ENCODE results near the gene TP53TG5.

Gene TP53TG5

DNA sequence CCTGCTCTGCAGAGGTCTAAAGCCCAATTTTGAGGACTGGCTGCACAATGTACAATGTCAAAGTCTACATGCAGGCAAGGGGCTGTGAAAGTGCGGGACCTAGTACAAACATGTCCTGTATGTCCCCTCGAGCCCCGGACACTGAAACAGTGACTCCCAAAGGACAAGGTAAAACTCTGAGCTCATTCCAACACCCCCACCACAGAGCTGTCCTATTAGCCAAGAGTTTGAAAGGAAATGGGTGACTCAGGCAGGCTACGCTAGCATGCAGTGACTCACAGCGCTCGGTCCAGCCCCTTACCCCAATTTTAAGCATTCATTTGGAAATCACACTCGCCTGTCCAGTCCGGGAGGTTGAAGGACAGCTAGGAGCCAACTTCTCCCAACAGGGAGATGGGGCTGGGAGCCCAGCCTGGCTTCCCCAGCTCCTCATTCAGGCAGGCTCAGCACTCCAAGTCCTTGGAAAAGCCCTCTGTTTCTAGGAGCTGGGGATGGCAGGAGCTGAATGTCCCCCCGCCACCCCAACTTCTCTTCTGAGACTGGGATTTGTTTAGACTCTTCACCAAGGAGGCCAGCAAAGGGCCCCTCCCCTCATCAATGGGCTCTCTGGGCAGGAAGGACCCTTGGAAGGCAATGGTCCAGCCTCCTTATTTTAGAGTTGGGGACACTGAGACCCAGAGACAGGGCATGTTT lies 33.8 kb downstream of the TP53TG5 start:
- no peak for DNase-seq

DNA sequence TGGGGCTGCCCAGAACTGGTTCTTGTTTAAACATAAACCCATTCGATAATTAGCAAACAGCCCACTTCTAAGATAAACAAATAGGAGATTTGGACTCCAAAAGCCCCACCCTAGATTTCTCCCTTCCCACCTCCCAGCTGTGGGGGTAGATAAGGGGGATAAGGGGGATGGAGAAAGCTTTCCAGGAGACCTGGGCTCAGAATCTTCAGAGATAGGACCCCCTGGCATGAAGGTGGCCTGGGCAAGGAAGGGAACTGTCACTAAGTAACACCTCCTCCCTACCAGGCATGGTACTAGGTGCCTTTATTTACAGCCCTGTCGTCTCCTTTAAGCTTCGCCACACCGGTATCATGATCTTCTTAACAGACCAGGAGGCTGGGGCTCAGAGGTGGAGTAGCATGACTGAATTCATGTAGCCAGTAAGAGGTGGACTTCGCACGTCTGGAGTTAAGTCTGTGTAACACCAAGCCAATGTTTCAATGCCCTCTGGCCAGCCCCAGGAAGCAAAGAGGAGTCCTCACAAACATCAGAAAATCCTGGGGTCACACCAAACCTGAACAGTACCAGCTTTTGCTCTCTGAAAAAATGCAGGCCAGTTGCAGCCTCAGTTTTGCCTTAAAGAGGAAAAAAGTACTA lies 34.5 kb downstream of the TP53TG5 start:
- no peak for DNase-seq

DNA sequence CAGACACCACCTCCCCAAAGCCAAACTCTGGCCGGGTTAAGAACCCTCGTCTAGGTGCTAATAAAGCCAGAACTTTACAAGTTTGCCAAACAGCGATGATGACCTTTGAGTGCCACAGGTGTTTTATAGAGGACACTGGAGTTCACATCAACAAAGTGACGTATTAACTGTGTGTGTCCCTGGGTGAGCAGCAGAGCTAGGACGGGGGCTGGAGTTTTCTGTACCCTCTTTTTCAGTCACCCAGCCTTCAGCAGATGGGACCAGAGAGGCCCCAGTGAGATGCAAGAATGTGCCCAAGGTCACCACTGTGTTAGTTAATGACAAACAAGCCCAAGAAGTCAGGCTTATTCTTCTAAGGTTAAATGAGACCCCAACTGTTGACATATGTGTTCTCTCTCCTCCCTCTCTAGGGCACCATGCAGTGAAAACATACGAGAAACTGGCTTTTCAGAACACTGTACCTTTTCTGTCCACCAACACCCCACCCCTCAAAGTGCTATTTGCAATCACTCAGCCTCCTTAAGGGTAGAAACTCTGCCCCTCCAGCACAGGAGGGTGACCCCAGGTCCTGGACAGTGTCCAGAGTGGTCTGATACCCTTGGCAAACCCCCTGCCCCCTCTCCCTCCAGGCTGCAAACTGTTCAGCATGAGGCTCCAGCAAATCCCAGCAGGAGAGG lies 35.1 kb downstream of the TP53TG5 start:
- no peak for DNase-seq

DNA sequence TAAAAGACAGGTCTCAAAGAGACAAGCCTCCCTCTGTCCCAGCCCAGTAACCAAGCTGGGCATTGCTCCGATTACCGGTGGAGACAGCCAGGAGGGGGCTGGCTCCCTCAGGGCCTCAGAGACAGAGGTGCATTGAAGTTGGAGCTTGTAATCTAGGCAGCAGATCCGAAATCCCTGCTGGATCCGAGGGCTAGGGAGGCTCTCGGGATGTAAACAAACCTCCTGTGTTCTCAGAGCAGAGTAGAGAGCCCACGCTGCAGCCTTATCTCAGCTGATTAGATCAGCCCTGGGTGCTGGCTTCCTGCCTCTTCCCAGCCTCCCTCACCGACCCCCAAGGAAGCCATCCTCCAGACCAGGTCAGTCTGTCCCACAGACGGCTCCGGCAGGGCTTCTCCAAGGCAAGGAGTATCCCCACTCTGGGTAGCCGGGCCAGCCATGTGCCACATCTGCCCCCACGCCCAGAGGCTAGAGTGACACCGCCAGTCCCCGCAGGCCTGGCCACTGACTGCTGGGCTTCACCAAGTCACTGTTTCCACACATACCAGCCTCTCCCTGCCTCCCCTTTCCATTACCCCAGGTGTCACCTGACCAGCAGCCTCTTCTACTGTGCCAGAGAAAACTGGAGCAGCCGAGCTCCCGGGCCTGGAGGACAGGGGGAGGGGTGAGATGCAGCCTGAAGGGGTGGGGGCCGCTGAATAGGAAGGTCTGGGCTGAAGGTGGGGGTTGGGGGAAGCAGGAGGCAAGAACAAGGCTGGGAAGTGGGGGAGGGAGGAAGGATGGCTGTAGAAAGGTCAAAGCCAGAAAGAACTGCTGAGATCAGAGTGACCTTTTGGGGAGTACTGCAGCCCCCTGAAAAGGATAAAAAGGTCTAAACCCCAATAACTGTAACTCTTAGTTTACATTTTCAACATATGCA lies 35.9 kb downstream of the TP53TG5 start:
- DNase-seq = no peak

DNA sequence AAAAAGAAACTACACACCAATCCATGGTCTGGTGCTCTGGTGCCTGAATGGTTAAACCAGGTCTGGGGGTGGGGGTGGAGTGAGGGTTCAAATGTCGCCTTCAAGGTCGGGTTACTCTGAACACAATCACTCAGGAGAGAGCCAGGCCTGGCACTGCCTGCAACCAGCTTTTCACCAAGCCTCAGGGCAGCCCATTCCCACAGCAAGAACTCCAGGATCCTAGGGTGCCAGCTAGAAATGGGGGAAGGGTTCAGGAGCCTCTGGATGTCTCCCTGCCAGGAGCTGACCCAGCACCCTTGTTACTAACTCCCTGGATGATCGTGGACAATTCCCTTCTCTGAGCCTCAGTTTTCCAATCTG lies 36.6 kb downstream of the TP53TG5 start:
- no peak for DNase-seq

DNA sequence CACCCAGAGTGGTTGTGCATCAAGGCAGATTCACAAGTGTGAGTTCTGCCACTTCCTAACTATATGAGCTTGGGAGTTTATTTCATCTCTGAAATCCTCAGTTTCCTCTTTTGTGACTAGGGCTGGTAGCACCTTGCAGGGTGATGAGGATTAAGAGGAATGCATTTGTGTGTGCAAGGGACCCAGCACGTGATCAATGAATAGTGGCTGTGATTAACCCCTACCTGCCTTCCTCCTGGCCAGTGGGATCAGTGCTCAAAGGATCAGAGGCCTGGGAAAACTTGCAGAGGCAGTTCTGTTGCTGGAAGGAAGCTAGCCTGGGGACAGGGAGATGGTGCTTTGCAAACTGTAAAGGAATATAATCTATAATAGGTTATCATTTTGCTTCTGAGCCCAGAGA lies 37.2 kb downstream of the TP53TG5 start:
- DNase-seq = no peak

DNA sequence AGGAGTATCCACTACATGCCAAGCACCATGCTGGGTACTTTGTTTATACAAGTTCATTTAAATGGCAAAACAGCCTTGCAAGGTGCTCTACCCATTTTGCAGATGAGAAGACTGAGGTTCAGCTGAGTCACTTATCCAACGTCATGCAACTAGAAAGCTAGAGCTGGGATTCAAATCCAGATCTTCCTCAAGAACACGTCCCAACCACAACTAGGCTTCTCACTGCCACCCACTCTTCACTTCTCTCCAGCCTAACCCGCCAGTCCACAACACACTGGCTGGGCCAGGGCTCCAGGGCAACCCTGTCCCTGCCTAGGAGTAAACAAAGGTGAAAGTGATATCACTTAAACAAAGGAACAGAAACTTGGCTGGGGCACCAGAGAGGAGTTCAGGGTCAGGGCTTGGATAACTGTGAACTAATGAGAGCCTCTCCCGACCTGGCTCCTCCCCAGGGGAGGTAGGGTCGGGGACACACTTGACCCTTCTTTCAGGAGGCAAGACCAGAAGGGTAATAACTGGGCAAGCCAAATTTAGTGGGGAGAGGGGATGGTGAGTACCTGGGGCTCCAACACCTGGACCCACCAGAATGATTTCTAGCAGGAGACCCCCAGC lies 37.8 kb downstream of the TP53TG5 start:
- no peak for DNase-seq

DNA sequence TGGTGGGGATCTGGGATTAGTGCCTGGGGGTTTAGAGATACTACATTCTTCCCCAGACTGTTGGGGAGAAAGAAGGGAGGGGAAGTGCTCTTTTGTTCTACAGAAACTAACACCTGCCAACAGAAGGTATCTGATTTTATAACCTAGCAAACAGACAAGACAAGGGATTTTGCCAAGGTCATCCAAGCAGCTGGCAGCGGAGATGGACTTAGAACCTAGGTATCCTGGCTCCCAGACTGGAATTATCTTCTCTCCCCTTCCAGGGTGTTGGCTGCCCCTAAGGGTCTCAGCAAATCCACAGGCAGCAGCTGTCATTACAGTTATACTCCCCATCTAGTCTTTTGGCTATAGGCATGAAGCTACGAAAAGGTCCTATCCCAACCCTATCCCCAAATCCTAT lies 38.3 kb downstream of the TP53TG5 start:
- DNase-seq = no peak

DNA sequence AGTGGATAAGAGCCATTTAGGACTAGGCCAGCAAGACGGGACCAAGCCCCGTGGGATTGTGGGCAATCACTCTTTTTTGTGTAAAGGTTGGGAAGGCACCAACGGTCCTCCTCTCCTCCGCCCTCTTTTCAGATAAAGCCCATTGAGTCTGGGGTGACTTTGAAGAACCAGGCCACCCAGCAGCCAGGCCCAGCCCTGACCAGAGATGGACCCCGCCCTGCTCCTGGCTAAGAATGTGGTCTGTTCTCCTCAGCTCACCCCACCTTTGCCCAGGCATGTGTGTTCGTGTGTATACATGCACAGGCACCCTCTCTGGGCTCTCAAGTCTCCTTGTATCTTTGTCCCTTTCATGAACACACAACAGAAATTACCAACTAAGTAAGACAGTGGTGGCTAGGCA lies 39.0 kb downstream of the TP53TG5 start:
- no peak for DNase-seq

DNA sequence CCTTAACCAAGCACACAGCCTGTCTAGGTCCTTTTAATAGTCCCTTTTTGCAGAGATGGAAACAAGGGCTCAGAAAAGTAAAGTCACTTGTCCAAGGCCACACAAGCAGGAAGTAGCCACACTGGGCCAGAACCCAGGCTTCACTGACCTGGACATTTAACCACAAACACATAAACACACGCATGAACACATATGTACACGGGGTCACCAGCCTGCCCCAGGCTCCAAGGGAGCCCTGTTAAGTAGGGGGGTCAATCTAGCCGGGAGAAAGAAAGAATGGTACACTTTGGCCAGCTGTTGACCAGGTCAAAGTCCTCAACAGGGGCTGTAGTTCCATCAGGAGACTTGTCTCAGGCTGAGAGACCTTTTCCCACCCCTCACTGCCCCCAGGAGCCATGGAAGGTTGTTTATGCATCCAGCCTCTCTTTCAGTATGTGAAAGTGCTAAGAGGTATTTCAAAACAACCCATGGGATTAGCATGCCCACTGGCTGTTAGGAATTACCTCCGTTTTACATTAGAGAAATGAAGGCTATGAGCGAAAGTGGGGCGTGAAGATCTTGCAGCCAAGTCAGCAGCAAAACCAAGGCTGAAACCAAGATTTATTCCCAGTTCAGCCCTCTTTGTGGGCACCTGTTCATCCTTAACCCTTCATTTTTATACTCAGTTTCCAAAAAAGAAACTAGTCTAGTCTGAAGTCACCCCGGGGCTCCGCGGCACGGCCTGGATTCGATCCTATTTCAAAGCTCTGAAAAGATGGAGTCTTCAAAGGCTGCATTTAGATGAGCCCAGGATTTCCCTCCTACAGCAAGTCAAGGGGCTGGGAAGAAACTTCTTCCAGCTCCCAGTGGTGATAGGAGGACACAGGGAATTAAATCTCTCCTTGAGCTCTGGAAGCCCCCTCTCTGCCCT lies 39.7 kb downstream of the TP53TG5 start:
- no peak for DNase-seq

DNA sequence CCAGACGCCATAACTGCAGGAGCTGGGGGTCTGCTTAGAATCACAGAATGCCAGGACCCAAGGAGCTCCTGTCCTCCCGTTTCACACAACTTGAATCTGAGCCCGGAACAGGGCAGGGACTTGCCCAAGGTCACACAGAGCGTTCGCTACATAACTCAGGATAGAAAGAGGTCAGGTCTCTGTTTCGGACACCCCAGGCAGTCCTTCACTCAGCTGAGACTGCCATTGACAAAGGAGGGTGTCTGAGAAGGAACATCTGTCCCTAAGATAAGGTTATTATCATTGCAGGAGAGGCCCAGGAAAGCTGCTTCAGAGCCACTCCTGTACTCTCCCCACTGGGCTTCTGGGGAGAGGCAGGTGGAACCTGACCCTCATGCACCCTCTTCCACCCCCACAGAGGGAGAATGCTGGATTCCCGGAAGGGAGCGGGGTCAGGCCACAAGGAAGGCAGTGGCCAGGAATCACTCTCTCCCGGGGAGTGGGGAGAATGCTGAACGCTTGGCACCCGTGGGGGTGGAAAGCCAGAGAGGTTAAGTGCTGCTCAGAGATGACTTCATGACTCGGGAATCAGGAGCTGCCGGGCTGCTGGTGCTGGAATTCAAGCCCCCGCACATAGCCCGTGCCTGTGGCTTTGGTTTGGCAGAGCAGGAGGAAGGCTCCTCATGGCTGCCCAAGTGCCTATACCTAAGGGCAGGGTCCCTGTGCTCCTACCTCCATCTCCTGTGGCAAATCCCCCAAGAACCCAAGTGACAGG lies 40.6 kb downstream of the TP53TG5 start:
- no peak for DNase-seq

DNA sequence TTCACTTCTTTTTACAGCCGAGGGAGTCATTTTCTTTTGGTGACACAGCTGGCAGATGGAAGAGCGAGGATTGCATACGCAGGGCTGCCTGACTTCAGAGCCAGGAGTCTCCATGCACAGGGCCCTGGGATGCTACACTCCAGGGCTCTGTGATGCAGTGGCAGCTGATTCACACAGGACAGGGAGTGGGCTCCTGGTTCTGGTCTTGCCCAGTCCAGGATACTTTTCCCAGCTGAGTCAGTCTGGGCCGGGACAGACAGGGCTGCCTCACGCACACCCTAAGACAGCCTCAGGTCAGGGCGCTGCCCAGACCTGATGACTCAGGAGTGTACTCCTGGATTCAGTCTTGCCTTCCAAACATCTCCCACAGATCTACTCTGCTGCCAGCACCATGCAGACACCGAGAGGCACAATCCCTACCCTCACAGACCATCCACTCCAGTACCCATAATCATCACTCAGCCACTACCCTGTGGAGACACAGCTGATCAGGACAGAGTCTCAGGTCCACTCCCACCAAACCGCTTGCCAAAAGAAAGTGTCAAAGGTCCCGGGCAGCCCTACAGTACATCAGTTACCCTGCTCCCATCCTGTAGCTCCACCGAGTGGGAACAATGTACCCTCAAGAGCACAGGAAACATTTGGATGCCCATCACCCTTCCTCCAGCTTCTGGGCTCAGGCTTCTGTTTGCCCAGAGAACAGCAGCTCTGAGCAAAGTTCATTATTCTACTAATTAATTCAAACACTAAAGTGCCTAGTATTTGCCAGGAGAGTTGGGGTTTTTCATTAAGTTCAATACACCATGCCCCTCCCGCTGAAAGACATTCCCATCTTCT lies 41.4 kb downstream of the TP53TG5 start:
- DNase-seq = no peak

DNA sequence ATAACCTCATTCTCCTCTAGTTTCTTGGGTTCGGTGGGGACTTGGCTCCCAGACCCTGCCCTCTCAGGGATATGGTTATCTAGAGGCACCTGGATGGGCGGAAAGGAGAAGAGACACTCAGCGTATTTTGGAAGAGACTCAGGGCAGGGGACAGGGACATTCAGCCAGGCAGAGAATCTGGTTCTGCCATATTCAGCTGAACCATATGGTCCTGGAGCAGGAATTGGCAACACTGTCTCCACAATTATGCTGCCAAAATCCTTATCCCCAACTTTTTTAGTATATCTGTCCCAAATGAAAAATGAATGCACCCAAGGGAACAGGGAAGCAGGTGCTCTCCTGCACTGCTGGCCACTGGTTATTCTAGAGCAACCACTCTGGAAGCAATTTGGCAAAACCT lies 47.6 kb downstream of the TP53TG5 start:
- DNase-seq = no peak

DNA sequence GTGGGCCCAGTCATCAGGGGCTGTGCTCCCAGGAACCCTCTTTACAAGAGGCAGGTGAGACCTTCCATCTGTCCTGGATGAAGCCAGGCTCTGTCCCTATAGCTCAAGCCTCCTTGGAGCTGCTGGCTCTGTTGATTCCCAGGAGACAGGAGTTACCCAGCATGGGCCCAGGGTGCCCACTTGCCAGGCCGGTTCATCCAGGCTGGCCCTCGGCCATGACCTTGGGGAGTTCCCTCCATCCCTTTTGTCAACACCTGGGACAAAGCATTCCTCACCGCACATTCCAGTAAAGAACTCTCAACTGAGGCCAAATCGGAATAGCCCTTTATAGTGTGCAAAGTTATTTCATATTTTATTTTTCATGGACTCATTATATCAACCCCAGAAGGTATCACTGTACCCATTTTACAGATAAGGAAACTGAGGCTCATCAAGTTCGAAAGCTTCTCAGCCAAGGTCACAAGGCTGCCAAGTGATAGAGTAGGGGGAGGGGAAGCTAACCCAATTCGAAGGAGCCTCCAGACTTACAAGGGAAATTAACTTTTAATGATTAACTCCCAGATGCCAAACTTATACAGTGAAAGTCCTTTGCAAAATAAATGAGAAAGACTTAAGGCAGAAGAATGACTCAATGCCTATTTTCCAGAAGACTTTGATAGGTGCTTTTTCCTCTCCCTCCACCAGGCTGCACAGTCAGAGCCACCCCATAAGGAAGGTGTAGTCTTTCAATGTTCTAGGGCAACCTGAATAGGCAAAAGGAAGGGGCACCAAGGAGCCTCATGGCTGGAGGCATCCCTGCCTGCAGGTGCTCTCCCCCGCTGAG lies 48.4 kb downstream of the TP53TG5 start:
- no peak for DNase-seq

DNA sequence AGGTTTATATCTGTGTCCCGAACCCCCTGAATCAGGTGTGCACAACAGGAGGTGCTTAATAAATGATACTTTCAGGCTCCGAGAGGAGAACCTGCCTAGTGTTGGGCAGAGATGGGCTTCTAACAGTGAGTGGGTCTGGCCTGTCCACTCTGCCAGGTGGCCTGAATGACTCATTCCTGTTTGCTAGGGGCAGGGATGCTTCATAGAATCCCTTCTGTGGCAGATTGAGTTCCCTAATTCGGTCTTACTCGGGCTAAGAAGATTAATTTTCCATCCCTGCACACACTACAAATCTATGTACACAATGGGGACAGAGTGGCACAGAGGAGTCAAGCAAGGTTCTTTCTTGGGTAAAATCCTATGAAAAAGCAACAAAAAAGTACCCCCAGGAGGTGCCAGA lies 49.7 kb downstream of the TP53TG5 start:
- no peak for DNase-seq

DNA sequence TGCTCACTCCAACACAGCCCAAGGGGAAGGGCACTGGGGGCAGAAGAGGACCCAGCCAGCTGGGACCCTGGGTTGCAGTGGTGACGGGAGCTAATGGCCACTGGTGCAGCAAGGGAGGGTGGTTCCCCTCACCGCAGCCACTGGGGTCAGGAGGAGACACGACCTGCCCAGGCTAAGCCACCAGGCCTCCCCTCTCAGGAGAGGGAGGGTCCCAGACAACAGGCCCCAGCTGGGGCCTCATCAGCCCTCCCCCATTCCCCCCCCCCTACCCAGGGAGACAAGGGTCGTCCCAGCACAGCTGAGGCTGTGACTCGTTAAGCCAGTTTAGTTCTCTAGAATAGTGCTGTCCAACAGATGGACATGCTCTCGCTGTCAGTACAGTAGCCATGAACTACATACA lies 52.8 kb downstream of the TP53TG5 start:
- no peak for DNase-seq

DNA sequence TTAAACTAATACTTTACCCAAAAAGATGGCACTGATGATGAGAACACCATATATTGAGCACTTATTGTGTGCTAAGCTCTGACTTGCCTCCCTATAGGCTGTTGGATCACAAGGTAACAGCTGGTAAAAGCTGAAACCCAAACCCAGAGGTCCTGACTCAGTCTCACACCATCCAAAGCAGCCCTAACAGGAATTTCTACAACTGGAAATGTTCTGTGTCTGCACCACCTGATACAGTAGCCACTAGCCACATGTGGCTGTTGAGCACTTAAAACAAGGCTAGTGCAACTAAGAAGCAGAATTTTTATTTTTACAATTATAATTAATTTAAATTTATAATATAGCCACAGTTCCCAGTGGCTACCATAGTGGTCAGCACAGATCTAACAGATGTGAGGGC lies 54.4 kb downstream of the TP53TG5 start:
- DNase-seq = no peak

DNA sequence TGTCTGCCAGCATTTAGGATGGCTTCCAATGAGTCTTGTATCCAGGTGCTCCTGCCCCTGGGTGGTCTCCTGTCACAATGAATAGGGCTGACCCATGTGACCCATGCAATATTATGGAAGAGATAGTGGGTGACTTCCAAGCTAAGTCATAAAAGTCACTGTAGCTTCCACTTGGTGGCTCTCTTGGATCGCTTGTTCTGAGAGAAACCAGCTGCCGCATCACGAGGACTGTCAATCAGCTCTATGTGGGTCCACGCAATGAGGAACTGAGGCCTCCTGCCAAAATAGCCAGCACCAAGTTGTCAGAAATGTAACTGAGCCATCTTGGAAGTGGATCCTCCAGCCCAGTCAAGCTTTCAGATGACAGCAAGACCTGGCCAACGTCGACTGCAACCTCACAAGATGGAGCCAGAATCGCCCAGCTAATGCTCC lies 55.2 kb downstream of the TP53TG5 start:
- no peak for DNase-seq

Measured in DMS79 (cell line).